GM19023 (cell line): ENCODE results near the gene ALDH16A1.

Experiments
- ATAC-seq: cut with Tn5 transposase; IDR thresholded peaks from one replicate; pipeline ENCODE4 v1.9.1; 2021; ENCODE audit warnings: mild to moderate bottlenecking, moderate library complexity; ENCODE audit not compliant: unreplicated experiment

ALDH16A1 gene

GRCh38 chr19:49507803-49508494 lies 54.9 kb downstream of the ALDH16A1 start:
- ATAC-seq: no peak

GRCh38 chr19:49512970-49513745 lies 60.1 kb downstream of the ALDH16A1 start:
- ATAC-seq: no peak

DNA sequence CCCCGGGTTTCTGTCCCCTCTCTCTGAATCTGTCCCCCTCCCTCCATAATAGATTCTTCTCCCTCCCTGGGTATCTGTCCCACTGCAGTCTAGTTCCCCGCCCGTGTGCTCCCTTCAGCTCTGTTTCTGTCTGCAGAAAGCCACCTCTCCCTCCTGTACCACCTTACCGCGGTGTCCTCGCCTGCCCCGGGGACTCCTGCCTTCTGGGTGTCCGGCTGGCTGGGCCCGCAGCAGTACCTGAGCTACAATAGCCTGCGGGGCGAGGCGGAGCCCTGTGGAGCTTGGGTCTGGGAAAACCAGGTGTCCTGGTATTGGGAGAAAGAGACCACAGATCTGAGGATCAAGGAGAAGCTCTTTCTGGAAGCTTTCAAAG lies 60.7 kb downstream of the ALDH16A1 start:
- no peak for ATAC-seq

DNA sequence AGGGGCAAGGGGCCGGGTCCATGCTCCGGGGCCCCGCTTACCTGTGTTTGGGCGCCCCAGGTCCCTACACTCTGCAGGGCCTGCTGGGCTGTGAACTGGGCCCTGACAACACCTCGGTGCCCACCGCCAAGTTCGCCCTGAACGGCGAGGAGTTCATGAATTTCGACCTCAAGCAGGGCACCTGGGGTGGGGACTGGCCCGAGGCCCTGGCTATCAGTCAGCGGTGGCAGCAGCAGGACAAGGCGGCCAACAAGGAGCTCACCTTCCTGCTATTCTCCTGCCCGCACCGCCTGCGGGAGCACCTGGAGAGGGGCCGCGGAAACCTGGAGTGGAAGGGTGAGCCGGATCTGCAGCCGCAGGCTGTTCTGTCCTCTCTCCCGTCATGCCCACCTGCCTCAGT lies 61.1 kb downstream of the ALDH16A1 start:
- ATAC-seq: no peak

GRCh38 chr19:49515767-49516166 lies 62.7 kb downstream of the ALDH16A1 start:
- no peak for ATAC-seq

DNA sequence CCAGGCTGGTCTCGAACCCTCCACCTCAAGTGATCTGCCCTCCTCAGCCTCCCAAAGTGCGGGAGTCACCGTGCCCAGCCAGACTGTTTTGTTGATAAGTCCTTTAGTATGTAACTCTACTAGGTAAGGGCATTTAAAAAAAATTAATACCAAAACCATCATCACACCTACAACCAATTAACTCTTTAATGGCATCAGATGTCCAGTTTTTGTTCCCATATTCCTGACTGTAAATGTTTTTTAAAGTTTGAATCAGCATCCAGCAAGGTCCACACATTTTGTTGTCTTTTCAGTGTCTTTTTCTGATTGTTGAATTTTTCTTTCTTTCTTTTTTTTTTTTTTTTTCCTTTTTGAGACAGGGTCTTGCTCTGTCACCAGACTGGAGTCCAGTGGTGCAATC lies 65.0 kb downstream of the ALDH16A1 start:
- no peak for ATAC-seq
